Superior temporal gyrus (tissue), 1 donor: ENCODE data around the gene DPF3.
A peak's percentile ranks its signal among the peaks of the same experiment; 100 is the strongest.

Source experiments
- DNase-seq: peaks from one replicate; pipeline ENCODE4 v3.0.0-alpha.2; 2016; ENCODE audit errors: extremely low spot score

Gene DPF3

DNA sequence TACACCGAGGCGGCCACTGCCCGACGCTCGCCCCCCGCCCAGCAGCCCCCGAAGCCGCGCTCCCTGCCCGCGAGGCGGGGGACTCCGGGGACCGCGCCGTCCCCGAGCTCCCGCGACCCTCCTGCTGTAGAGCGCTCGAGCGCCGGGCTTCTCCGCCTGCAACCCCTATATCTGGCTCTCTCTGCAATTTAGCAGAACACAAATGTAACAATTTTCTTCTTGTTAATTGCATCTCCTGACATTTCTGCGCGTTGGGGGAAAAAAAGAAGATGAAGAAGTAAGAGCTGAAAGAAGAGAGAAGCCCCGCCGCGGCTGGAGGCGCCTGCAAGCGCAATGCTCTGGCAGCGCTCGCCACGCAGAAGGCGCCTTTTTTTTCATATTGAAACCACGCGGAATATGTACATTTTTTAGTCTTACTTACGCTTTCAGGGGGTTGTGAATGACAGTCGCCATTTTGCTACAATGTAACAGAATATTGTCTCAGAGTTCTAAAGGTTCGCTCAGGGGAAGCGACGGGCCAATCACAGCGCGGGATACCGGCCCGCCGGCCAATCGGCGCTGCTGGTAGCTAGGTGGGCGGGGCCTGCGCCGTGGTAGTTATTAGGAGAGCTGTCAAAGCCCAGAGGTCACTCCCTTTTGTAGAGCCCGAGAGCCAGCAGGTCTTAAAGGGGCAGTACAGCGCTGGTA is at the start of gene DPF3:
Gene DPF3 (minus strand): TSS at position 466 of the 687 bp plus-strand sequence. CDS start 13 bp downstream, at position 453.
- DNase-seq, result peak; percentile 98

DNA sequence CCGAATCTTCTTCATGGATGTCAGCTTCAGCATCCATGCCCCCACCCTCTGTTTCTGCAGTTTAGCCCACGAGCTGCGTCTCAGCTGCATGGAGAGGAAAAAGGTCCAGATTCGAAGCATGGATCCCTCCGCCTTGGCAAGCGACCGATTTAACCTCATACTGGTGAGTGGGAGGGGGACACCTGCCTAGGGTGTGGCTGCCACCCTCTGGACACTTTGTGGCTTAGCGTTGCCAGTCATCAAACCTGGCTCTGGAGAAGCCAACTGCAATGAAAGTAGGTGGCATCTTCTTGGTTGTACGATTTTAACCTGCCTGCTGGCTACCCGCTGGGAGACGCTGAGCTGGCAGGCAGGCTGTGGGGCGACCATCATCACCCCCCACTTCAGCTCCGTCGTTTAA is 49.0 kb upstream of the DPF3 start:
- no peak for DNase-seq

DNA sequence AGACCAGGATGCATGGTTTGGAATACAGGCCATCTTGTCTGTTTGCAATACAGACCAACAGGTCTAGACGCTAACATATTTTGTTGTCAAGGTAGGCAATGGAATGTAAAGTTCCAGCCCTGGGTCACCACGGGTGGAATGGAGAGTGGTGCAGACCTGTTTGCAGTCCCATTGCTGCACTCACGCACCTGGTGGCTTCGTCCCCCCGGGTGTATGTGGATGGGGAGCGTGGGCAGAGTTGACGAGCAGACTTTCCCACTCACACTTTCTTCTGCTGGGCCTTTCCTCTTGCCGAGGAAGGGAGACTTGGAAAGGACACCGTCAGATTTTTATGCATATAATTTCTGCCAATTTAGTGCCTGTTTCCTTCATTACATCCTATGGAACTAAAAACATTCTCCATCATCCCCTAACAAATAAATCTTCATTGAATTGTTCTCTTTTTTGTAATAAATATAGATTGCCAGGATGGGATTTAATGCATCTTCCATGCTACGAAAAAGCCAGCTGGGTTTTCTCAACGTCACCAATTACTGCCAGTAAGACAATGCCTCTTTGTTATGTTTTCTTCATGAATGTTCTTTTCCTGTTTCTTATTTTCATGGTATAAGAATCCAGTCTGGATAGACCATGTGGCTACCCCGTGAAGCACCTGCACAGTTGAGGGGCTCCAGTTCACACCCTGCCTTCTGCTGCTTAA is 47.5 kb upstream of the DPF3 start:
- DNase-seq, result peak; percentile 65

DNA sequence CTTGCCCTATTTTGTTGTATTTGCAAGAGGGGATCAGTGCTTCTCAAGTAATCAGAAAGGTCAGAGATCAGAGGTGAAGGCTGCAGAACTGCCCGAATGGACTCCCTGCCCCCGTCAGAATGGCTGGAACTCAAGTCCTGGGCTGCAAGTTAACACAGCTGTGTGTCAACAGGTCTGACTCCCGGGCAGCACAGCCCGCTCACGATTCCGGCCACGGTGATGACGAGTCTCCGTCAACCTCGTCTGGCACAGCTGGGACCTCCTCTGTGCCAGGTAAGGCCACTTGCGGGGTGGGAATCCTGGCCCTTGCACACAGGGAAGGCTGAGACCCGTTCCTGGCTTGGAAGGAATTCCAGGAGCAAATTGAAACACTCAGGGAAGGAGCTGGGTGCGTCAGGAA is 45.7 kb upstream of the DPF3 start:
- DNase-seq, result no peak

DNA sequence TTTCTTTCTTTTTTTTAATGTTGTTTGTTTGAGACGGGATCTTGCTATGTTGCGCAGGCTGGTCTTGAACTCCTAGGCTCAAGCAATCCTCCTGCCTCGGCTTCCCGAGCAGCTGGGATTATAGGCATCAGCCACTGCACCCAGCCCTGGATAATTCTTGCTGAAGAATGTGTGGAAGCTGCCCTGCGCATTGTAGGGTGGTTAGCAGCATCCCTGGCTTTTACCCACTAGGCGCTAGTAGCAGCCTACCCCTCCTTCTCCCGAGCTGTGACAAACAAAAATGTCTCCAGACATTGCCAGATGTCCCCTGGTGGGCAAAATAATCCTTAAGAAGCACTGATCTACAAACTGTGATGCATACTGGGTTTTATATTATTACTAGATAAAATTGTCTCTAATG is 39.0 kb upstream of the DPF3 start:
- no peak for DNase-seq

DNA sequence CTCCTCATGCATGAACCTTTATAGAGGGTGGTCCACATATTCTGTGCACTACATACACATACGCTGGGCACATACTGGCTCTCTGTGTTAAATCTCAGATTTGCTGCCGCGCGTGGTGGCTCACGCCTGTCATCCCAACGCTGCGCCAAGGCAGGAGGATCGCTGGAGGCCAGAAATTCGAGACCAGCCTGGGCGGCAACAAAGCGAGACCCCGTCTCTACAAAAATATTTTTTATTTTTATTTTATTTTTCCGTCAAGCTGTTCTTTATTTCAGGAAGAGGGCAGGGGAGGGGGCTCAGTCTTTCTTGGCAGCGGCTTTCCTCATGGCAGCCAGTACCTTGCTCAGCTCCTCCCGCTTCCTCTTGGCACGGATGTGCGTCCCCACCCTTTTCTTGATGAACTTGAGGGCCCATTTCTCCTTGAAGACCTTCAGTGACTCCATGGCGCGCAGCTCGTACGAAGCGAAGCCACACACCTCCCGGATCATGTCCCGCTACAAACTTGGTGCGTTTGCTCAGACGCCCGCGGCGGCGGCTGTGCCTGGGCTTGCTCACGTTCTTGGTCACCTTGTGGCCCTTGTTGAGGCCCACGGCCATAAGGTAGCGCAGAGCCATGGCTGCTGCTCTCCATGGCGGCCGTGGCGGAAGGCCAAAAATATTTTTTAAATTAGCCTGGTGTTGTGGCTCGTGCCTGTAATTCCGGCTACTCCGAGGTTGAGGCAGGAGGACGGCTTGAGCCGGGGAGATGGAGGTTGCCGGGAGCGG is 35.6 kb upstream of the DPF3 start:
- no peak for DNase-seq

DNA sequence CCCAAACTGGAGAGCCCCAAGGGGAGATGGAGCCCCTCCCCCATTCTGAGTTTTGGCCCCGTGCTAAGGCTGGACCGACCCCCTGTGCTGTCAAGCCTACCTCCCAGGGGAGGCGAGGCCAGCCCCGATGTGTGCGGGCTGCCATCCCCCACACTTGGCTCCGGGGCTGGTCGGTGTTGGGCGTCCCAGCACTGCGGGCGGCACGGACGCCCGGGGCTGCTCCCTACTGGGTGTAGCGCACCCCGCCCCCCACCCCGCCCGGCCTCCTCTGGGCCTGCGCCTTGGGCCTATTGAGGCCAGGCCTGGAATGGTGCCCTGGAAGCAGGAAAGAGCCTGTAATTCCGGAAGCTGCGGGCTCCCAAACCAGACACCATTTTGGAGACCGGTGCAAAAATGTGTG is 35.0 kb upstream of the DPF3 start:
- DNase-seq, result no peak

DNA sequence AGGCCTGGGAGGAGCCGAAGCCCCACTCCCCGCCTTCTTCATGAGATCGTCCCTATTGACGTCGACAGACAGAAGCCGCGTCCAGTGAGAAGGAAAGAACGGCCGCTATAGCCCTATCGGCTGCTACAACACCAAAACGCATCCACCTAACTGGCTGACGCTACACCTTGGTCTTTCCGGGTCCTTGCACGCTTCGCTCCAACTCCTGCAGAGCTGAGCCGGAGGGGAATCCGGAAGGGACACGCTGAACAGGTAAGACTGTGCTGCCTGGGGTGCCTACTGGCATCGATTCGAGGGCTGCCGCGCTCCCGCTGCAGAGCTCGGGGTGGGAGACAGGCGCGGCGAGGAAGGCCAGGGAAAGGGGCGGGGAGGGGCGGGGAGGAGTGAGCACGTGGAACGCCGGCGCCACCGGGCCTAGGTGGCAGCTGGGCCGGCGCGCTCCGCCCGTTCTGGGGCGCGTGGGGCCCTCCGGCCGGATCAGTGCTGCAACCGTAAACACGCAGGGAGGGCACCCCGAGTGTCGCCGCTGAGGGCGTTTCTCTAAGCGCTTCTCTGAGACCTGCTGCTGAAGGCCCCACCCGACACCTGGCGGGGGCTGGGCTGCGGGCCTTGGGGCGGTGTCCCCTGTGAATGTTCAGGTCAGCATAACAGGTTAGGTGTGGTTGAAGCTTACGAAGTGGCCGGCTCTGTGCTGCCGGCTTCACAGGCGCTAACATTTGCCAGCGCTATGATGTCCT is 32.6 kb upstream of the DPF3 start, which contains the start of gene DCAF4:
Gene DCAF4 (plus strand): TSS at position 173 of the 737 bp plus-strand sequence. CDS start 11,515 bp downstream, outside the sequence.
- peak; percentile 97 for DNase-seq

DNA sequence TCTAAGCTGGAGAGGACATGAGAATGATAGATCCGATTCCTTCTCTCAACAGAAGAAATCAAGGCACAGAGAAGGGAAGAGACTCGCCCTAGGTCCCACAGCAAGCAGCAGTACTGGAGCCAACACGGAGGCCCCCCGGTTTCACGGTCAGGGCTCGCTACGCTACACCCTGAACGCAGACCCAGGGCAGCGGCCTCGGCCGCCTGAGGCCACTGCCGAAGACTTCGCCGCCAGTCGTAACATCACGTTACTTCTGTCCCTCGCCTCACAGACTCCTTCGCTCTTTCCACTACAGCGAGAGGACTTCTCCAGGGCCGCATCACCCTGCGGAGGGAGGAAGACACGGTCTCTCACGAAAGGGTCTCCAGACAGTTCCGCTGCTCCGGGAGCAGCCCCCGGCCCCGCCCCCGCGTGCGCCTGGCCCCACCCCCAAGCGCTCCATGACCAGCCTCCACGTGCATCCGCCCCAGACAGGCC is 32.0 kb upstream of the DPF3 start:
- DNase-seq, result no peak

DNA sequence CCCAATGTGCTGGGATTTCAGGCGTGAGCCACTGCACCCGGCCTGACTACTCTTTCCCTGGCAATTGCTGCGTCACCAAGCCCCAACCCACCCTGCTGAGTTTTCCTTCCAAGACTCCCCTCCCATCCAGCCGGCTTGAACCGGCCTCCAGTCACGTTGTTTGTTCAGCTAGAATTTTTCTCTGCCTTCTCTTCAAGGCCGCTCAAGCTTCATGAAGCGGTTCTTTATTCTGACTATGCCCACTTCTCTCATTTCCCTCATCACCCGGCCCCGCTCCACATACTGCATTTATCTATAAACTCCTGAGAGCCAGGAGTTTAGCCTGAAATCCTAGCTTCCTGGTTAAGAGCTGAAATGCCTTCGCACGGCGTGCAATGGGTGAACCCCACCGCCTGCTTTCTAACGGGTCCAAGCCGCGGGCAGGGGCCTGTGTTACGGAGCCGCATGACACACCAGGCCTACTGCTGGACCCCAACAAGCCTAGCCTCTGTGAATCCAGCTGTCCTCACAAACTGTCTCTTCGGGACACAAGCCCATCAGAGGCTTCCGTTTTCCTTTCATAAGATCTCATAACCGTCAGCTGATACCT is 31.4 kb upstream of the DPF3 start:
- DNase-seq, result no peak

DNA sequence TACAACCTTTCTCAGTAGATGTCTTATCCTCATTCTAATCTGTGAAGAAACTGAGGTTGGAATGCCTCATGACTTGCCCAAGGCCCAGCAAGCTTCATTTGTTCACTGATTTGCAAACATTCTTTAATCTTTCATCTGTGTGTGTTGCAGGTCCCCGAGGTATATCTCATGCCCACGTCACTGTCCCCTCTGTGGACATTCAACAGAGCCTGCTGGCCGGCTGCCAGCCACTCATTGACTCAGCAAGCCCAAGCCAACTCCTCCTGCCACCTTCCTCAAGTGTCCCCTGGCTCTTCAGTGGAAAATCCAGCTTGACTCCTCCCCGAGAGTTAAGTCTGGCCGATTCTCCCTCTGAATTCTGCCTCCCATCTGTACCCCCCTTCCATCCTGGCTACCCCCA is 30.4 kb upstream of the DPF3 start:
- no peak for DNase-seq

DNA sequence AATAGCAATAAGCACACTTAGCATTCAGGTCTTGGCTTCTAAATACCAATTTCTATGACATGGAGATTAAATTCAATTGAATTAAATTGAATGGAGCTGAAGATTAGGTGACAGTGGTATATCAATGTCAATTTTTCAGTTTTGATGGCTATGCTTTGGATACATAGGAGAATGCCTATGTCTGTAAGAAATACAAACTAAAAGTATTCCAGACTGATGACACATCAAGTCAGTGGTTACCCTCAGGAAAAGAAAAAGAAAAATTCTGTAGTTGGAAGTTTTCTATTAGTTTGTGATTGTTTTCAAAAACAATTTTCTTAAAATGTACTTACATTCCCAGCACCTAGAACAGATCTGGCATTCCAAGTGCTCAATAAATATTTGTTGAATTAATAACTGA is 27.5 kb upstream of the DPF3 start:
- no peak for DNase-seq

DNA sequence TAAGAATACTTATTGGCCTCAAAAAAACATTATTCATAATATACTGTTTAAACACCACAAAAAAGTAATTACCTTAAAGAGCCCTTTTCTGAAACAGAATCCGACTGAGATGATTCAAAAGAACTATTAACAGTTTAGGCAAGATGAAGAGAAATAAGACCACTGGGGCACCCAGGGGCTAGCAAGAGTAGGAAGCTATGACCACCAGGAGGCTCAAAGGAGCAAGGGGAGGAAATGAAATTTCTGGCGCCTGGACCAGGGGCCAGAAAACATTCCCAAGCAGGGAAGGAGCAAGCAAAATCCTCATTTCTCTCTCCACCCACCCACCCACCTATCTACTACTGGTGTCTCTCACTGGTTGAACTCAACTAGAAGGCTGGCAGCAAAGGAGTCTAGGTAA is 26.1 kb upstream of the DPF3 start:
- no peak for DNase-seq

DNA sequence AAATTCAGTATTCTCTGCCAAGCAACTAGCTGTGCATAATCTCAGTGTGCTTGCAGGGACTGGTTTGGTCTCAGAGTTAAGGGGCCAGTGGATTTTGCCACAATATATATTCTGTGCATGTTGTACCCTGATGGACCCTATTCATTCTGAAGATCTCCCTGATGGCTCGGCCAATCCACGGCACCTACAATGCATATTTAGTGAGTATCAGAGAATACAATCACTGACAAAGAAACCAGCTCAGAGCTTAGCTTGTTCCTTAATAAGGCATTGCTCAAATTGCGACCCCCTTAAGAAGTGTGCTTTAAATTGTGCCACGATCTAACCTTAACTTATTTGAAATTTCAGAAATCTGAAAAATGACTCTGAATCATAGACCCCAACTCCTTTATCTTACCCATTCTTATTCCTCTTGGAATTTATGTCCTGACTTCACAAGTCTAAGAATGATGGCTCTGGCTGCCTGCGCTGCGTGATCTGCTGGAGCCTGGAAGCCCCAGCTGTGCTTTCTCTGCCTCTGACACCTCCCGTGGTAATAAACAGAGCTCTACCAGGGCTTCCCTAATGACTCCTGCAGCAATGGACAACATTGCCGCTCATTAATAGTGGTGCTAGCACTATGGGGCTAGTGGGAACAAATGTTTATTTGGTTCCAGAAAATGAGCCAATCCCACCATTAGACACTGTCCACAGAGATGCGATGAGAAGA is 23.3 kb upstream of the DPF3 start:
- DNase-seq, result no peak

DNA sequence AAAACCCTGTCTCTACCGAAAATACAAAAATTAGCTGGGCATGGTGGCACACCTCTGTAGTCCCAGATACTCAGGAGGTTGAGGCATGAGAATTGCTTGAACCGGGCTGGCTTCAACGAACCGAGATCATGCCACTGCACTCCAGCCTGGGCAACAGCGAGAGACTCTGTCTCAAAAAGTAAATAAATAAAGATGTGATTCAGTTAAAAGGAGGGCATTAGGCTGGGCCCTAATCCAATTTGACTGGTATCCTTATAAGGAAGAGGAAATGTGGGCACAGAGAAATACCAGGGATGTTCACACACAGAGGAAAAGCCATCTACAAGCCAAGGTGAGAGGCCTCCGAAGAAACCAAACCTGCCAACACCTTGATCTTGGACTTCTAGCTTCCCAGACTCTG is 22.3 kb upstream of the DPF3 start:
- DNase-seq, result no peak

DNA sequence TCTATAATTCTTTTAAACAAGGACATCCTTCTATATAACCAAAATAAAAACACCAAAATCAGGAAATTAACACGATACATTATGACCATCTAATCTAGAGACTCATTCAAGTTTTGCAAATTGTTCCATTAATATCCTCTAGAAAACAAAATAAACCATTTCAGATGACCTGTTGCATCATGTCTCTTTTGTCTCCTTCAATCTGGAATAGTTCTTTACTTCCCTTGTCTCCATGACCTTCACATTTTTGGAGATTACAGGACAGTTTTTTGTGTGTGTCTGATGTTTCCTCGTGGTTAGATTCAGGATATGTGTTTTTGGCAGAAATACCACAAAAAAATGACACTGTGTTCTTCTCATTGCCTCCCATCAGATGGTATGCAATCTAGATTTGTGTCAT is 19.9 kb upstream of the DPF3 start:
- DNase-seq, result no peak

DNA sequence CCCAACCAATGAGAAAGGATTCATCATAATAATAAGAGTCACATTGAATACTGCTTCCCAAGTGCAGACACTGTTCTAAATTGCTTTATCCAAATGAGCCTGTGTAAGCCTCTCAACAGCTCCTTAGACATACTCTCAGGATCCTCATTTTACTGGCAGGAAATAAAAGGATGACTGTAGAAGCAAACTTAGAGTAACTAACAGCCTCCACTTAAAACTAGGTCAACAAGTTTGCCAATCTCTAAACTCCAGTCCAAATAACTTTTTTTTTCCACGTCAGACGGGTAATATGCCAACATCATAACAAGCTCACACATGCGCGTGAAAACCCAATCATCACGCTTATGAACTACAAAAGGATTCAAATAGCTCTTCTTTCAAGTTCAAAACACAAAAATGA is 15.3 kb upstream of the DPF3 start:
- no peak for DNase-seq

DNA sequence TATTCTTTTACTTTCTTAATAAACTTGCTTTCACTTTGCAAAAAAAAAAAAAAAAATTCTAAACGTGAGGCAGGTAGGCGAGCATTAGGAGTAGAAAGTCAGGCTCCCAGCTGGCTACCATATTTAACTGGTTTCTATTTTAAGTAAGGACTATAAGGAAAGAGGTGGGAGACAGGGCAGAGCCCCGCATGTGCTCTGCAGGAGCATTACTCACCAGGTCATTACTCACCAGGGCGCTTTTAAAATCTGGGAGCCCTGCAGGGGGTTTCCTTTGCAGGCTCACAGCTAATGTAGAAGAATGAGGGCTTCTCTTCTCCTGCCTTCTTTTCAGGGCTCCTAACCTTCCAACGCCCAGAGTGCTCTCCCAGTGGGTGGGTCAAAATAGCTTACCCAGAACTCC is 14.0 kb upstream of the DPF3 start:
- no peak for DNase-seq

DNA sequence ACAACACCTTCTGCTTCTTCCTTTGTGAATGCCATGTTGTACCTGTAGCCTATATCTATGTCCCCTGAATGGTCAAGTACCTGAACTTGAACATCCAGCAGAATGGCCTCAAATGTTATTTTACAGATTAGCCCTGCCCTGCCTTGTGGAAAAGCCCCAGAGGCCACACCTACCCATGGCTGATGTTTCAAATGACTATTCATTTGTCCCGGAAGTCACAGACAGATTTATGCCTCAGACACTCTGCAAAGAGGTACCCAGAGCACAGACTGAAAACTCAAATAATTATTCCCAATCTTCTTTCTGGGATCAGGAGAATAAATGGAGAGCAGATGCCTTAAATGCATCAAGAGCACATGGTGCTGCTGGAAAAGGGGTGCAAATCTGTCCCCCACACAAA is 13.0 kb upstream of the DPF3 start:
- no peak for DNase-seq

DNA sequence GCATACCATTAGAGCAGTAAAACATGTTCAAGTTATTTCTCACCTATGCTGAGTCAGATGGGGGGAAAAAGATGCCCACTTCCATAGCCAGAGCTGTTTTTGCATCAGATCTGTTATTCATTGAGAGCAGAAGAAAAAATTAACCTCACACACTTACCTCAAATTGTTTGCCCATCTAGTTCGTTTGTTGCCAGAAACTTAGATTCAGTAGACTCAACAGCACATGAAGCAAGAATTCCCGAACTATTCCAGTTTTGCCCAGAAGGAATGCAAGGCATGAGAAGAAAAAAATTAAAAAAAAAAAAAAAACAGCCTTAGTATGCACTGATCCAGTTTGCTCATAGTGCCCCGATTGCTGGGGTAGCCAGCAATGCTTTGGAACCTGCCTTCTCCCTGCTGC is 12.4 kb upstream of the DPF3 start:
- no peak for DNase-seq
